ENCODE measurements around the gene CT45A7.
"Not testable (repeated sequence)": the region's sequence is repeated elsewhere in the genome, so short reads cannot be mapped to it uniquely, and the experiment has no call there.

- not testable (repeated sequence) for TF ChIP-seq RAD21 (IDR thresholded peaks at IDR 0.05; ENCODE audit: insufficient read depth, low read depth, low read length); ZZZ3 (IDR thresholded peaks at IDR 0.05; ENCODE audit: control insufficient read depth, insufficient read length, low read depth); REST (IDR thresholded peaks at IDR 0.05; ENCODE audit: low read depth, low read length); POLR2A (IDR thresholded peaks at IDR 0.05; ENCODE audit: low read depth, low read length); CTCF (IDR thresholded peaks at IDR 0.05 in 2 of 3, conservative IDR thresholded peaks at IDR 0.05 in 1 of 3; ENCODE audit: control insufficient read depth in 2 of 3, extremely low read depth in 1 of 3, insufficient read depth in 1 of 3, low read depth in 3 of 3, low read length in 3 of 3); GABPA (IDR thresholded peaks at IDR 0.05; ENCODE audit: low read depth); USF1 (IDR thresholded peaks at IDR 0.05; ENCODE audit: borderline replicate concordance, extremely low read length, insufficient read depth, low read depth, low read length); PKNOX1 (IDR thresholded peaks at IDR 0.05); BACH1 (IDR thresholded peaks at IDR 0.05; ENCODE audit: borderline replicate concordance); ZBTB11 (CRISPR knock-in tag; IDR thresholded peaks at IDR 0.05); ATF2 (IDR thresholded peaks at IDR 0.05; ENCODE audit: low read length); CHD1 (IDR thresholded peaks at IDR 0.05; ENCODE audit: low read depth, low read length)
Measured at GRCh38 chrX:135837180-135837579, at the start of gene CT45A7.
